SH-SY5Y (cell line): ENCODE data around the gene C11orf87.

Experiments
- GATA2 ChIP-seq: IDR thresholded peaks from 2 replicates; pipeline ENCODE4 v1.6.1; 2011; ENCODE audit warnings: mild to moderate bottlenecking, low read depth, low read length
- GATA3 ChIP-seq: IDR thresholded peaks from 2 replicates; pipeline ENCODE4 v1.6.1; 2011; ENCODE audit warnings: low read depth, mild to moderate bottlenecking, low read length, moderate library complexity

GRCh38 chr11:109374032-109374431 lies 48.0 kb upstream of the C11orf87 start:
- TF ChIP-seq GATA3 = no peak
- no peak for TF ChIP-seq GATA2
